ENCODE results near the gene METTL15.
"Not testable (repeated sequence)": the region's sequence is repeated elsewhere in the genome, so short reads cannot be mapped to it uniquely, and the experiment has no call there.

Gene METTL15

DNA sequence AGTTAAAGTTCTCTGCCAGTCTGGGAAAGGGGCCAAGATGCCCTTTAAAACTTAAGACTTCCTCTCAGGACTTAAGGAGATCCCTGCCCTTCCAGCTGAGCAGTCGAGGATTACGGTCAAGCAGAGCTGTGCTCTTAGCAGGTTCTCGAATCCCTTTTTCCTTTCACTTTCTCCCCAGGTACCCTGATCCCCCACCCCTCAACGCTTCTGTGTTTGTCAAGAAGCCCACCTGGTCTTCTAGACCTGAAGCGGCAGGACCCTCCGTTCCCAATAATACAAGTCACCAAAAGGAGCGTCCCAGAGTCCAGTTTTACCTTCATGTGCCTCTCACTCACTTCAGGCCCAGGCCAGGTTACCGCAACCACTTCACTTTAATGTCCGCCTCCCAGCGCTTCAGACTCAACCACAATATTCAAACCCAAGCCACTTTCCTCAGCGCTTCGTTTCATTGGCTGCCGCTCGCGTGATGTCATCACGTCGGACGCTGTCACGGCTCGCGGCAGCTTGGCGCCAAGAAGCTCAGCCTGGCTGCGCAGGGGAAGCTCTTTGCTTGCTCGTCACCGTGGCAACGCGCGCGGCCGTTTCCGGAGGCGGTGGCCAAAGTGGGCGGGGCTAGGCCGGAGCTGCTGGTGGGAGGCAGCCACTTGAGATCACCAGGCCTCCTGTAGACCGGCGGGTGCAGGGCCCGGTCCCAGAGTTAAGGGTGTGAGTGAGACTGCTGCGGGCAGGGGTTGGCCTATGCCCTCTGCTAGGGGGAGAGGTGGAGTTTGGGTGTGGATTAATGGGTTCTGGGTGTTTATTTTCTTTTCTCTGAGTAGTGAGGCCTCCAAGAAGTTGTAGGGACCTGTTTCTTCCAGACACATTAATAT is at the start of gene METTL15, which contains the start of gene KIF18A:
TSS of gene METTL15 (plus strand) at position 639 of the 869 bp plus-strand sequence. CDS start 4,947 bp downstream, outside the sequence.
TSS of gene KIF18A (minus strand) at position 407 of the 869 bp plus-strand sequence. CDS start 10,209 bp downstream, outside the sequence.
- peak; percentile 99 for DNase-seq

- DNase-seq, result no peak
Observed at GRCh38 chr11:28071305-28071704, 36.9 kb upstream of the METTL15 start.

- DNase-seq, result no peak
Observed at GRCh38 chr11:28072321-28072720, 35.9 kb upstream of the METTL15 start.

- no peak for DNase-seq
Observed at GRCh38 chr11:28077521-28077920, 30.7 kb upstream of the METTL15 start.

DNA sequence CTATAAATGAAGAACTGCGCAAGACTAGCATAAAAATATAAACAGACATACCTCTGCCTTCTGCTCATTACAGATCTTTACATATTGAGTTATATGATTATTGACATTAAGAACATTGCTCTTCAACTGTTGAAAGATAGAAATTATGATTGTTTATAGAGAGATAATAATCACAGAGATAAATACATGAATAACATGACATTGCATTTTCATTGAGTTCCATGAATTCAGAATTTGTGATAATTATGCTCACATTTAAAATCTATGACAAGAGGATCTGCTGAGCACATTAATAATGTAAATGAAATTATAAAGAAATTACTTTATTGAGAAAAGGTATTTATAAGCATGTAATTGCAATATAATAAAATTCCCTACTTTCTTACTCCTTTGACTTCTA is 25.1 kb upstream of the METTL15 start:
- no peak for DNase-seq

GRCh38 chr11:28086569-28086968 is 21.6 kb upstream of the METTL15 start:
- no peak for DNase-seq

- DNase-seq, result not testable (repeated sequence)
Observed at GRCh38 chr11:28087192-28087591, 21.0 kb upstream of the METTL15 start.

GRCh38 chr11:28087693-28088092 is 20.5 kb upstream of the METTL15 start:
- not testable (repeated sequence) for DNase-seq

- DNase-seq, result no peak
Observed at GRCh38 chr11:28089378-28089777, 18.8 kb upstream of the METTL15 start.

DNA sequence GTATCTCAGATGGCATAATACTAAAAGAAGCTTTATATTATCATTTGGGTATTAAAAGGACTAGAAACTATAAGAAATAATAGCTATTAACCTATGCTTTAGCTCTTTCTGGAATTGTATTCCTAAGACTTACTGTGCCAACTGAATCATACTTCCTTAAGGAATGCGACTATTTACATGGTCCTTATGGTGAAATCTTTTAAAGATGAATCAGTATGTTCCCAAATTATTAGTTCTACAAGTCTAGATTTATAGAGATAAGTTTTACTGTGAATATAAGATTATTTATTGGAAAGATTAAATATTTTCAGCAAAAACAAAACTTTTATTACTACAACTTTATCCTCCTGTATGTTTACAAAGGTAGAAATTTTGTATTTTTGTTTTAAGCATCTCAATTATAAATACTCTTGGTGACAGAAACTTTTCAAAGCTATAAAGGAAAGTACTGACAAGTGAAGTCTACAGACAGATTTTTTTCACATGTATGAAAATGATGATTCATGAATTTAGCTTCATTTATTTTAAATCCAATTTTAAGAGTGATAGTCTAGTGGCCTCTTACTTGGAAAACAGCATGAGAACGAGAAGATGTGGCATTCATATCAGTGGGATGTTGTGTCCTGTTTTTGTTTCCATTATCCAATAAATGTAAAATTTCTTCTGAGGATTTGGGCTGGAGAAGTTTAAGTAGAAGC is 18.0 kb upstream of the METTL15 start:
- DNase-seq, result no peak

GRCh38 chr11:28092786-28093185 is 15.4 kb upstream of the METTL15 start:
- no peak for DNase-seq

GRCh38 chr11:28098257-28098656 is 9.9 kb upstream of the METTL15 start:
- DNase-seq, result no peak

- no peak for DNase-seq
Observed at GRCh38 chr11:28099715-28100114, 8.5 kb upstream of the METTL15 start.

- DNase-seq, result no peak
Observed at GRCh38 chr11:28100665-28101064, 7.5 kb upstream of the METTL15 start.

DNA sequence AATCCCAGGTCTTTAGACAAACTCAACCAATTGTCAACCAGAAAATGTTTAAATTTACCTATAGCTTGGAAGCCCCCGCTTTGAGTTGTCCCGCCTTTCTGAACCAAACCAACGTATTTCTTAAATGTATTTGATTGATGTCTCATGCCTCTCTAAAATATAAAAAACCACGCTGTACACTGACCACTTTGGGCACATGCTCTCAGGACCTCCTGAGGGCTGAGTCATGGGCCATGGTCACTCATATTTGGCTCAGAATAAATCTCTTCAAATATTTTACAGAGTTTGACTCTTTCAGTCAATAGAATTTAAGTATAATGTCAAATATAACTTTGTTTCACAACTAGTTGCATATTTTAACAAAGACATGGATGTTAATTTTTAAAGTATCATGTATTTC is 5.9 kb upstream of the METTL15 start:
- DNase-seq, result not testable (repeated sequence)

DNA sequence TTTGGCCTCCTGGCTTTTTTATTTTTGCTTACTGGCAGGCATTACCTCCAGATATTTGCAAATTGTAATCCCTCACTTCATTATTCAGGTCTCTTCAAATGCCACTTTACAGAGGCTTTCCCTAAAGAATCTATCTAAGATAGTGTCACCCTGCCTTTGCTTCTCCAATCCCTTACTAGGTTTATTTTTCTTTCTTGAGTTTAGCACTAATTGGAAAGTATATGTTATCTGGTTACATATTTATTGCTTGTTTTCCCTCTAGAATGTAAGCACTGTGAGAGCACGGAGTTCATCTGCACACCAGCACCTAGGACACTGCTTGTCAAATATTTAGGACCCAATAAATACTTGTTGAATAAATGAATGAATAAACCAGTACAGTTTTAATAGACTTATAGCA is 3.8 kb upstream of the METTL15 start:
- DNase-seq, result no peak

GRCh38 chr11:28104984-28105383 is 3.2 kb upstream of the METTL15 start:
- no peak for DNase-seq

GRCh38 chr11:28105869-28106268 is 2.3 kb upstream of the METTL15 start:
- no peak for DNase-seq

GRCh38 chr11:28106353-28107043 is 1.7 kb upstream of the METTL15 start:
- no peak for DNase-seq

GRCh38 chr11:28107191-28107749 is 918 bp upstream of the METTL15 start:
- DNase-seq, result peak; percentile 30

- DNase-seq, result no peak
Observed at GRCh38 chr11:28108958-28109357, 770 bp downstream of the METTL15 start.

GRCh38 chr11:28110108-28110820 is 2.1 kb downstream of the METTL15 start:
- peak; percentile 79 for DNase-seq
